Measurements from ENCODE around the gene ANKRD44.

GRCh38 chr2:197311421-197312033 is 947 bp upstream of the ANKRD44 start:
- no peak for TF ChIP-seq CTCF (IDR thresholded peaks at IDR 0.05)
- TF ChIP-seq EZH2phosphoT487 (IDR thresholded peaks at IDR 0.05): no peak
